Measurements from ENCODE around the gene FUT2.

DNA sequence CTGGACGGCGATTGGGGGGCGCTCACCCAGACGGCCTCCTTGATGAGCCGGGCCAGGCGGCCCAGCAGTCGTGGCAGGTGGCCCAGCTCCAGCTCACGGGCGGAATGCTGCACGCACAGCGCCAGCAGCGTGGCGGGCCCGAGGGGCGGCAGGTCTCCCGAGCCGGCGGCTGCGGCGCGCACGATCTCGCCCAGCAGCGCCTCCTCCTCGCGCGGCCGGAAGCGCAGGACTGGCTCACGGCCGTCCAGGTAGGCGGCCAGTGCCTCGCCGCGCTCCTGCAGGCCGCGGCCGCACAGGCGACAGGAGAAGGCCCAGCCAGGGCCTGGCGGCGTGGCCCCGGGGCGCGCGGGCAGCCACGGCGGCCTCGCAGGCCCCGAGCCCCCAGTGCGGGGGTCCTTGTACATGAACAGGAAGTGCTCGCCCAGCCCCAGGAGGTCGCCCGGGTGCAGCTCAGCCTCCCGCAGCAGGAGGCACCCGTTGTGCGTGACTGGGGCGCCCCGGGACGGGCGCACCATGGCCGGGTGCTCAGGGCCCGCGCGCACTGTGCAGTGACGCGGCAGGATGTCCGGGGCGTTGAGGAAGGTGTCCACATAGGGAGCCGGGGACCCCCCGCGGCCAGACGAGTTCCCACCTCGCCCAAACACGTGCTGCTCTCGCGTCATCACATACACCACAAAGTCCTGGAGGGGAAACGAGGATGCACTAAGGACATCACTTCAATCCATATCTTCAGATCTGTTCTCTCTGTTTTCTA, 33.3 kb downstream of the FUT2 start:
- no peak for TF ChIP-seq POLR2A (IDR thresholded peaks at IDR 0.05)
- TF ChIP-seq, protein P1, sequence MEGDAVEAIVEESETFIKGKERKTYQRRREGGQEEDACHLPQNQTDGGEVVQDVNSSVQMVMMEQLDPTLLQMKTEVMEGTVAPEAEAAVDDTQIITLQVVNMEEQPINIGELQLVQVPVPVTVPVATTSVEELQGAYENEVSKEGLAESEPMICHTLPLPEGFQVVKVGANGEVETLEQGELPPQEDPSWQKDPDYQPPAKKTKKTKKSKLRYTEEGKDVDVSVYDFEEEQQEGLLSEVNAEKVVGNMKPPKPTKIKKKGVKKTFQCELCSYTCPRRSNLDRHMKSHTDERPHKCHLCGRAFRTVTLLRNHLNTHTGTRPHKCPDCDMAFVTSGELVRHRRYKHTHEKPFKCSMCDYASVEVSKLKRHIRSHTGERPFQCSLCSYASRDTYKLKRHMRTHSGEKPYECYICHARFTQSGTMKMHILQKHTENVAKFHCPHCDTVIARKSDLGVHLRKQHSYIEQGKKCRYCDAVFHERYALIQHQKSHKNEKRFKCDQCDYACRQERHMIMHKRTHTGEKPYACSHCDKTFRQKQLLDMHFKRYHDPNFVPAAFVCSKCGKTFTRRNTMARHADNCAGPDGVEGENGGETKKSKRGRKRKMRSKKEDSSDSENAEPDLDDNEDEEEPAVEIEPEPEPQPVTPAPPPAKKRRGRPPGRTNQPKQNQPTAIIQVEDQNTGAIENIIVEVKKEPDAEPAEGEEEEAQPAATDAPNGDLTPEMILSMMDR (IDR thresholded peaks at IDR 0.05): no peak
